Stimulated activated CD8-positive, alpha-beta memory T cell treated with anti-CD3 and anti-CD28 coated beads, Interleukin-15, amount 100 ng/mL, for 48 hours (primary cell): Measurements from ENCODE around the gene DYNC2LI1.

Experiments used
- DNase-seq, 2 donors: peaks; one replicate each; pipeline ENCODE4 v3.0.0-alpha.2; 2020; ENCODE audit warnings: low read depth in 2 of 2

DYNC2LI1 gene

GRCh38 chr2:43818761-43819160, 44.9 kb downstream of the DYNC2LI1 start:
- peak in 1 of 2 donors; percentile 25 for DNase-seq

GRCh38 chr2:43819491-43820163, 45.8 kb downstream of the DYNC2LI1 start:
- no peak for DNase-seq

- DNase-seq: no peak
Observed at GRCh38 chr2:43822839-43823238, 49.0 kb downstream of the DYNC2LI1 start.

- no peak for DNase-seq
Observed at GRCh38 chr2:43823751-43824150, 49.9 kb downstream of the DYNC2LI1 start.

- no peak for DNase-seq
Observed at GRCh38 chr2:43824512-43824911, 50.7 kb downstream of the DYNC2LI1 start.

- no peak for DNase-seq
Observed at GRCh38 chr2:43824951-43825493, 51.2 kb downstream of the DYNC2LI1 start.

- DNase-seq: no peak
Observed at GRCh38 chr2:43825841-43826240, 52.0 kb downstream of the DYNC2LI1 start.

- no peak for DNase-seq
Observed at GRCh38 chr2:43826305-43827250, 52.7 kb downstream of the DYNC2LI1 start.

GRCh38 chr2:43831543-43832294, 57.9 kb downstream of the DYNC2LI1 start:
- no peak for DNase-seq

GRCh38 chr2:43832457-43832856, 58.6 kb downstream of the DYNC2LI1 start:
- no peak for DNase-seq

GRCh38 chr2:43837033-43837432, 63.2 kb downstream of the DYNC2LI1 start:
- DNase-seq: no peak

GRCh38 chr2:43837831-43838559, 64.2 kb downstream of the DYNC2LI1 start:
- no peak for DNase-seq

GRCh38 chr2:43838560-43839267, 64.9 kb downstream of the DYNC2LI1 start, which contains the start of the genes ABCG5 and ABCG8:
ABCG5 (minus strand) TSS chr2:43838839; CDS start chr2:43838679, 160 bp downstream.
ABCG8 (plus strand) TSS chr2:43838971; CDS start chr2:43839054, 83 bp downstream.
- DNase-seq: no peak

- no peak for DNase-seq
Observed at GRCh38 chr2:43839776-43840564, 66.1 kb downstream of the DYNC2LI1 start.

- no peak for DNase-seq
Observed at GRCh38 chr2:43840965-43841364, 67.1 kb downstream of the DYNC2LI1 start.

GRCh38 chr2:43841949-43842865, 68.4 kb downstream of the DYNC2LI1 start:
- no peak for DNase-seq

- no peak for DNase-seq
Observed at GRCh38 chr2:43842866-43843226, 69.0 kb downstream of the DYNC2LI1 start.

GRCh38 chr2:43845181-43845580, 71.3 kb downstream of the DYNC2LI1 start:
- no peak for DNase-seq
